Stimulated activated CD4-positive, alpha-beta T cell treated with anti-CD3 and anti-CD28 coated beads, Interleukin-1b, Interleukin-23, amount 100 ng/mL, for 4 hours (primary cell): ENCODE measurements around the gene DGKG.

Experiments
- DNase-seq, 2 donors: peaks; one replicate each; pipeline ENCODE4 v3.0.0-alpha.2; 2020; ENCODE audit warnings: low read depth in 2 of 2

DGKG gene

DNA sequence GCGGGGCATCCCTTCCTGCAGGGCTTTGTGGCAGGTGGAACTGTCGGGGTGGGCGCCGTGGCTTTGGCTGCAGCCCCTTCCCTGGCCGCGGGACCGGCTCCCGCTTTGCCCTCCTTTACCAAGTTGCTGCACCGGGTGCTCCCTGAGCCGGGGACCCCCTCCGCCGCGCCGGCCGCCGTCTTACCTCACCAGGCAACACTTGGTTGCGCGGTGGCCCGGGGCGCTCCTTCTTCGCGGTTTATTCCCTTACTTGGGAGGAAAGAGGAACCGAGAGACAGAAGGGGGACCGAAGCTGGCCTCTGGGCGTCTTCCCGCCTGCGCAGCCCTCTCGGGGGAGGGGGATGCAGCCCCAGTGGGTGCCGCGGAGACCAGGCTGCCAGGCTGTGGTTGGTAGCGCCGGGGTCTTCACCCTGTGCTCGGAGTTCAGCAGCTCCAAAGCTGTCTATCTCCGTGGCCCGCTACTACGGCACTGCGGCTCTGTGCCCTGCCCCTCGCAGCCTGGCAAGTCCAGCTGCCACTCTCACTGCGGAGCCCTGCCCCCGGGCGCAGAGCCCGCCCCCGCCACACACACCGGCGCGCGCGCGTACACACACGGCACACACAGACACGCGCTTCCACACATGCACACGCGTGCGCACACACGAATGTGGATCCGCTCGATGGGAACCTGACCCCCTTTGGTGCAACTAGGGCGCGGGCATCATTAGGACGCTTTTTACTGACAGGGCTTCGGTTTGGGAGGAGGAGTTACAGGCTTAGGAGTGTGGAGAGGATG lies at the start of gene DGKG:
TSS of gene DGKG (minus strand) at position 473 of the 775 bp plus-strand sequence. CDS start 41,775 bp downstream, outside the sequence.
- DNase-seq, result peak in 1 of 2 donors; percentile 18

DNA sequence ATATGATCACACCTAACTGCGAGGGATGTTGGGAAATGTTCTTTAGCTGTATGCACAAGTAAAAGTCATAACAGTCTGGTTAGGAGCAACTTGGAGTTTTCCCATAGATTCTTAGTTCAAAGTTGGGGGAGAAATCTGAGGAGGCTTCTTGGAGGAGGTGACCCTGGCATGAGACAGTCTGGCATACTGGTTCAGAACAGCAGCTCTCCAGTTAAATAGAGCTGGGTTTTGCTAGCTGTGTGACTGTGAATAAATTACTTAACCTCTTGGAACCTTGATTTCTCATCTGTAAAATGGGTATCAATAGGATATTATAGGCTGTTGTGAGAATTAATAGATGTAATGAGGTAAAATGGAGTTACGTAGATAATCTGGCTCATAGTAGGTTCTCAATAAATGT lies 49.1 kb upstream of the DGKG start:
- no peak for DNase-seq

DNA sequence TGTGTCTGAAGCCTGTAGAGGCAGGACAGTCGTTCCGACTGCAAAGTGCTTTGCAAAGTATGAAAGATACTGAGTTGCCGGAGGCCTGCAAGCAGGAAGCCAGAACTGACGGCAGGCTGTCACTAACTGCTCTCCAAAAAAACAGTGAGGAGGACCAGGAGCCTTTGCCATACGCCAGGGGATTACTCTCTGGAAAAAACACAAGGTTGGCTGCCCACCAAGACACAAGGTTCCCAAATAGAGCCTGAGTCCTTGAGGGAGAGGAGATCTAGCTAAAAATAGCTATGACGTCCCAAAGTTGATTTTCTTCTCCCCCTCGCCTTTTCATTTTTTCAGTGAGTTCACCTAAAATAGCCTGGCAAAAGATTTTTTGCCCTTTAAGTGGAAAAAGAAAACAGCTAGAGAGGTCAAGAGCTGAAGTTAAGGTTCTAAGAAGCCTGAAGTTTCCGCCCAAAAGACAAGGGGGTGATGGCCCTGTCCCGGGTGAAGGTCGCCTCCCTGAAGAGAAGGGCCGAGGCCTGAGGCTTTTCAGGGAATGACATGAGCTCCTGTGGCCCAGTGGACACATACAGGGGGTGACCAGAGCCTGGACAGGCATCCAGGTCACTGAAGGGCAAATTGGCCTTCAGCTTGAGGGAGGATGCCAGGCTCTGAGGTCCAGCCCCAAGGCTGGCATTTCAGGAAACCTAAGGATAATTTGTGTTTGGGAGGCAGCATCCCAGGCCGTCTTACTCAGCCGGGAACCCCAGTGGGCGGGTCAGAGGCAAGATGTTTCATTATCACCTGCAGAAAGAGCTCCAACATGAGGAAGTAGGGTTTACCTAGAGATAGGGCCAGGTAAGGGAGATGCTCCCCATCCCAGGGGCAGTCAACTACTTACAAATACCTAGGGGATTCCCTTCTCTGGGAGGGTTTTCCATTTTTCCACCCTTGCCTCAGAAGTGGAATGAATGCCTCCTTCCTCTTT lies 44.9 kb upstream of the DGKG start:
- no peak for DNase-seq

DNA sequence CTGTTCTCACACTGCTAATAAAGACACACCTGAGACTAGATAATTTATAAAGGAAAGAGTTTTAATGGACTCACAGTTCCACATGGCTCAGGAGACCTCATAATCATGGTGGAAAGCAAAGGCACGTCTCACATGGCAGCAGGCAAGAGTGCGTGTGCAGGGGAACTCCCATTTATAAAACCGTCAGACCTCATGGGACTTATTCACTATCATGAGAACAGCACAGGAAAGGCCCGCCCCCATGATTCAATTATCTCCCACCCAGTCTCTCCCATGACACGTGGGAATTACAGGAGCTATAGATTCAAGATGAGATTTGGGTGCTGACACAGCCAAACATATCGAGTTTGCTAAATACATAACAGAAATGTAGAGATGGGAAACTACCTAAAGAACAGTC lies 39.5 kb upstream of the DGKG start:
- DNase-seq, result no peak

DNA sequence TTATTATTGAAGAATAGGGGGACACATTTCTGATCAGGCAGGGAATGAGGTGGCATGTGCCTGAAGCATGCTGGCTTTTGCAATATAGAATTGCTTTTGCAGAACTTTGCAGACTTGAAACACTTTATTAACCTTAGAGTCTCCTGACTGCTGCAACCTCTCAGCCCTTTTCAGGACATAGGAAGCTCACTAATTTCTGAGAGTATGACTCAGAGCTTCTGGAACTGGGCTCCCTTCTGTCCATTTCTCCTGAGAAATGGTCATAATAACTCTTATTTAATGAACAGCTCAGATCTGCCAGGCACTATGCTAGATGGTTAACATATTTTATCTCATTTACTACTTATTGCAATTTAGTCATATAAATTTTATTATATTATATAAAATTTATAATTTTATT lies 38.6 kb upstream of the DGKG start:
- DNase-seq, result no peak

DNA sequence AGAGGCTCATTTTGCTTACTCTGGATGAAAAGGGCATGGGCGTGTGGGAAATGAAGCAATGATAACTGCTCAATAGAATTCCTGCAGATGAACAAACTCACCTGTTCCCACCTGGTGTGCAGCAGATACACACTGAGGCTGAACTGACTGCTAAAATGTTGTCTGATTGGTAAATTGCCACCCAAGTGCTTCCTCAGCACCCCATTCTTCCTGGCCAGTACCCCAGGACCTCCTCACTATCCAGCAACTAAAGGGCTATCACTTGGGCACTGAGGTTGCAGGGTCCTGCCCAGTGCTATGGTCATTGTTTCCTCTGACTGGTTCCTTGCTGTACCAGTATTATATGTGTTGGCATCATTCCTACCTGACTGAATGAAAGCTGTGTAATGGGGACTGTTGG lies 38.0 kb upstream of the DGKG start:
- DNase-seq, result no peak

DNA sequence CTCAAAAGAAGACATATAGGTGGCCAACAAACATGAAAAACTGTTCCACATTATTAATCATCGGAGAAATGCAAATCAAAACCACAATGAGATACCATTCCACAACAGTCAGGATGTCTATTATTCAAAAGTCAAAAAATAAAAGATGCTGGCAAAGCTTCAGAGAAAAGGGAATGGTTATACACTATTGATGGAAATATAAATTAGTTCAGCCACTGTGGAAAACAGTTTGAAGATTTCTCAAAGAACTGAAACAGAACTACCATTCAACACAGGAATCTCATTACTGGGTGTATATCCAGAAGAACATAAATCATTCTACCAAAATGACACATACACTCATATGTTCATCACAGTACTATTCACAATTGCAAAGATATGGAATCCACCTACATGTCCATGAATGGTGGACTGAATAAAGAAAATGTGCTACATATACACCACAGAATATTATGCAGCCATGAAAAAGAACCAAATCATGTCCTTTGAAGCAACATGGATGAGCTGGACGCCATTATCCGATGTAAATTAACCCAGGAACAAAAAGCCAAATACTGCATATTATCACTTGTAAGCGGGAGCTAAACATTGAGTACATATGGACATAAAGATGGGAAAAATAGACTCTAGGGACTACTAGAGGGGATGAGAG lies 32.7 kb upstream of the DGKG start:
- no peak for DNase-seq

DNA sequence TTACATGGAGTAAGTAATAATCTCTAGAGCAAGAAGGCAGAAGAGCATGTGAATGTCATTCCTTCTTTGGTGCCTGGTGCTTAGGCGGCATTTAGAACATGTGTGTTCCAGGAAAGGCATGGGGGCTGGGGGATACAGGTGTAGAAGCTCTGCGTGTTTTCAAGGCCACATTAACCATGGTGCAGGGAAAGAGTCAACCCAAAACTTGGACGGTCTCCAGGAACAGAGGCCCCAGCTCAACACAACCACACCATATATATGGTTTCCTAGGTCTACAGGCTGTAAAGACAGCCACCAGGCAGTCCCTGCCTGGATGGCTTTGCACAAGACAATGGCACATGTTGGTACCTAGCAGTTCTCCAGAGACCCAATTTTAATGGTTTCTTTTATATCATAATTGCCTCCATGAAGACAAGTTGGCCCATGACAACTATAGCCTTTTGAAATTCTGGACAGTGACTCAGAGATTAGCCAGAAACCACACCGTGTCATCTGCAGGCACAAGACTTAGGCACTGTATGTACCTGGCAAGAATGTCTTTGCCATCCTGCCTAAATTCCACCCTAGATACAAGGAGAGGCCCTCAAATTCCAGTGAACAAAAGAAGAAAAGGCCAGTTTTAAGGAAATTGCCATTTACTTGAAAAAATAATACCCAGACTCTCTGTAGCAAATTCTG lies 25.0 kb upstream of the DGKG start:
- no peak for DNase-seq

DNA sequence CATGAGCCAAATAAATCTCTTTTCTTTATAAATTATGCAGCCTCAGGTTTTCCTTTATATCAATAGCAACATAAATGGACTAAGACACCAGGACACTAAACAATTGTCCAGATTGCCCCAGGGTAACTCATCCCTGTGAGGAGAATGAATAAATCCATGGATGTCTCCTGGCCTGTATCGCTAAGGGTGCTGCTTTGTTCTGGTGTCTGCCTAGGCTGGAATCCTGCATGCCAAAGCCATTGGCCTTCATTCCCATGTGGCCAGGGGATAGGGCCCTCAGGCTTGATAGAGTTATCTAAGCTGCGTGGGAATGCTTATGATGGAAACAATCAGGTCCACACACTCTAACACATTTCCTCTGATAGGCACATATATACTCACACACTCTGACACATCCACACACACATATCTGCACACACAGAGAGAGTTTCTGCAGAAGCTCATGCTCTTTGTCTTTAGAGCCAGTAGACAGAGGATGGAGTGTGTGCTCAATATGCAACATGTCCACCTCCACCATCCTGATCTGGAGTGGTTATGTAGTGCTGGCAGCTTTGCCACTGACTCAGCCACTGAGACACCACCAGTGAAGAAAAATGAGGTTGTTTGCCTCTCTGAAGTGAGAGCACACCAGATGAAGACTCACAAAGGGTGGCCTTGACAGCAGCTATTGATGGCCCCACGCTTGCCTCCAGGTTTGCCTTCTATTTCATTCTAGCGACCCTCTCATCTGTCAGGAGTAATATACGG lies 24.0 kb upstream of the DGKG start:
- no peak for DNase-seq

DNA sequence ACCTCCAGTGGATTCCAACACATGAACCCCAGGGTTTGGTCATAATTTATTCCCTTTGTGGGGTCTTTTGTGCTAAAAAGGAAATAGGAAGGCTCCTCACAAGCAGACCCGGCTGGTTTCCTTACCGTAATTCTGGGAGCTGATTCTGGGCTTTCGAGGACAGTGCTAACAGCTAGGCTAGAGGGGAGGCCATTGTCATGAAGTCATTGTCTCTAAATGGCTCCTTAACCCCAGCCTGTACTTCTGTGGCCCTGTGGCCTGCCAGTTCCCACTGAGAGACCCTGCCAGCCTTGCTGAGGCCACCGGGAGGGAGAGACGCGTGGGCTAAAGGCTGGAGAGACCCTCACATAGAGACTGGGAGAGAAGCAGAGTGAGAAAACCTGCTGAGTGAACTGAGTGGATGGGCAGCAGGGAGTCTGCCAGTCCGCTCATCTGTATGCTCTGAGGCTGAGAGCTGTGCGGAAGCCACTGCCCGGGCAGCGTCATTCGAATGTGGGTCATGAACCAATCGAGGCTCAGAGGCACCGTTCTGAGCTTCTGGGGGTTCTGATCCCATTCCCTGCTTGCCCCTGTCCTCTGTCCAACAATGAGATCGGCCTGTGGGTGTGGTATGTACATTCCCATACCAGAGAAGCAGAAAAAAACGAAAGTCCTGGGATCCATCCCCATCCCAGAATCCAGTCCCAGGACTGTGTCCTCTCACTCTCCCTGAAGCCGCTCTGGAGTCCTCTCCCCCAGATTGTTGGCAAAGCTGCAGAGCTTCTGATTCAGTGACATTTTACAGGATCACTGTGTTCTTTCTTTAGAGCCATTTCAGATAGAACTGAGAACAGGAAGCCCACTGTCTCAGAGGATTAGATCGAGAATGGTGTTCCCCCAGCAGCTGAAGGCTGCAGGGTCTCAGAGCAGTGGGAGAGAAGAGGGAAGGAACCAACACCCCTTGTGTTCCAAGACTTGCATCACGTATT lies 21.3 kb upstream of the DGKG start:
- DNase-seq, result no peak

DNA sequence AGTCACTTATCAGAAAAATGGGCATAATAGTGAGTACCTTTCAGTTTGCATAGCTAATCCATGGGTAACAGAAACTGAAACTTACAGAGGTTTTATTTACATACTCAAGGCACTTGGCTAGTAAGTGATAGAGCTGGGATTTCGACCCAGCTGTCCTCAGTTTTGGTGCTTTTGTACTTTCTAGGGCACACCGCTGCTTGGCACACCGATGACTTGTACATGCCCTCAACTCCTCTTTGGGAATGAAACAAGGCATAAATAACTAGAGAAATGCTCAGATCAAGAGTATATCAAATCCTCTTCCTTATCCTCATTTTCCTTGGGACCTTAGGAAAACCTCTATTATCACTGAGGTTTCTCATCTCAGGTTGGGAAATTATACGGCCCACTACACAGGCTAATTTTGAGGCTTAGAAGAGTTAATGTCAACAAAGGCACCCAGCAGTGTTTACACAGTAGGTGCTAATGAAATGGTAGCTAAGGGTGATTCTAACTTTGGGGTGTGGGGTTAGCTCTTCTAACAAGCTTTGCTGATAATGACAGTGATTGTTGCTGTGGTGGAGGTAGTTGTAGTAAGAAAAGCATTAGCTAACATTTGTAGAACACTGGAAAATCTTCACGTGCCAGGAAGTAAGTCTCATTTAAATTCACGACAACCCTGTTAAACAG lies 20.3 kb upstream of the DGKG start:
- DNase-seq, result no peak

DNA sequence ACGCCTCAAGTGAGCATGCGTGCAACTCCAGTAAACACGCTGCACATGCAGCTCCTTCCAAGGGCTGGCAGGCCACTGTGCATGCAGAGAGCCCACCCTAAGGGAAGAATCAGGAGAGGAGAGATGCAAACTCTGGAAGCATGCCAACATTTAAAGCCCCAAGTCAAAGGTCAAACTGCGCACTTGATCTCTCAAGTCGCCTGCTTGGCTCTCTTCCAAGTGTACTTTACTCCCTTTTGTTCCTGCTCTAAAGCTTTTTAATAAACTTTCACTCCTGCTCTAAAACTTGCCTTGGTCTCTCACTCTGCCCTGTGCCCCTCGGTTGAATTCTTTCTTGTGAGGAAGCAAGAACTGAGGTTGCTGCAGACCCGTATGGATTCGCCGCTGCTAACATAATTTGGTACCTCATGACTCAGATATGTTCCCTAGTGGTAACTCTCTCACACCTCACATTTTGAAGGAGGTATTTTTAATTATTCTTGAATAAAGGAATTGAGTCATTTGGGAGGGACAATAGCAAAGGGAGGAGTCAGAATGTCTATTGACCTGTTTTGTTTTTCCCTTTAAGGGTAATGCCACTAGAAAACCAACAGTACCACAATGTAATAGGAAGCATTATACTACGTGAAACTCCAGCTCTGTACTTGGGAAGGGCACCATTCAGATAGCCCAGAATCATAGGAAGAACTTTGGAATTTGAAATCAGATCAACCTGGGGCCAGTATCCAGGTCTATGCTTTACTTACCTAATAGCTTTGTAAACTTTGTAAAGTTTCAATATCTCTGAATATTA lies 19.6 kb upstream of the DGKG start:
- DNase-seq, result no peak

DNA sequence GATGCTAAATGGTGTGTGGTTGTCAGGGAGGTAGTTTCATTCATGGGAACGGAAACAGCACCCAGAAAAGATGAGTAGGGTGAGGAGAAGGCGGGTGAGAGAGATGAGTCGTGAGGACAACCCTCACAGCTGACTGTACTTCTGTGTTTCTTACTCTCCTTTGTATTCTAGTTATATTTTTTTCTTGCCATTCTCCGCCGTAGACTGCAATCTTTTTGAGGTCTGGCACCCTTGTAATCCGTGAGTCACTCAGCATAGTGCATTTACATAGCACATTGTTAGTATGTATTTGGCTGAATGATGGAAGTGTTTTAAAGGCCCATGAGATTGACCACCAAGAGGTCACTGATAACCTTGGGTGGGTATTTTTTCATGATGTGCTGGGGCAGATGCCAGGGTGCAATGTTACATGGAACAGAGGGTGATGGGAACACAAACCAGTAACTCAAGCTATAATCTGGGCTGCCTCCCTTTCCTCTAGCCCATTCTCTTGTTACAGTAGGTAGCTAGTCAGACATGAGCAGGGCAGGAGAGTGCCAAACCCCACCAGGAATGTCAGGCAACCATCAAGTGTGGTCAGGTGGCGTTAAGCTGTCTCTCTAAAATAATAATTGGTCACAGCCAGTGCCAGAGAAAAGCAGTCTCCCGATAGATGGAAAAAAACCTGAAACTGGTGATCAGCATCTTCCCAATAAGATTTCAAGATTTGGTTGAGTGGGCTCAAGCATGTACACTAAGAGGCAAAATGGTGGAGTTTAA lies 18.8 kb upstream of the DGKG start:
- no peak for DNase-seq

DNA sequence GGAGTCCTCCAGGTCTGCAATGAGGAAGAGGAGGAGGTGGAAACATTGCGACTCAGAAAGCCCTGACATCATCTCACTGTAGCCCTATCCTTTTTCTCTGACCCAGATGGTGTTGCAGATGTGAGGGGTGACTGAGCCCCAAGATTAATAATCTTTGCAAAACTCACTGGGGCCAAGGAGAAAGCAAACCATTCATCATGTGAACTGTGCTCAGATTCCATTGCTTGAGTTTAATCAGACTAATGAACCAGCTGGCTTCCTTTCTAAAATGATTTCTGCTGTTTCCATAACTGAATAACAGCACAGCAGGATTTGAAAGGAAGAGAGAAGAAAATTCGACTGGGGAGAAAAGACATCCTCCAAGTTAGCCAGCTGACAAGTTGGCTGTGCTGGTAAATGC lies 13.4 kb upstream of the DGKG start:
- DNase-seq, result no peak

DNA sequence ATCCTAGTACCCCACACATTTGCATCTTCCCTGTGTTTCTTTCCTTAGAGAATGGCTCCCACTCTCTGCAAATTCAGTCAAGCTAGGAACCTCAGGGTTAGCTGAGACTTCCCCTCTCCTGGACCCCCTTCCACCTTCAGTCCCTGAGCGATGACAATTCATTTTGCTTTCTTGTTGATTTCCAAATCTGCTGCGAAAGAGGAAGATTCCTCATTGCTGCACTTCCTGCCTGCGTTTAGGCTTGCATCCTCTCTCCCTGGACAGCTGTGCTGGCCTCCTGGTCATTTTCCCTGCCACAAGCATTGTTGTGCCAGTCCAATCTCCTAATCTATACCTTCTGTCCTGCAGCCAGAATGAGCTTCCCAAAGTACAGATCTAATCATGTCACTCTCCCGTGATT lies 12.3 kb upstream of the DGKG start:
- DNase-seq, result no peak

DNA sequence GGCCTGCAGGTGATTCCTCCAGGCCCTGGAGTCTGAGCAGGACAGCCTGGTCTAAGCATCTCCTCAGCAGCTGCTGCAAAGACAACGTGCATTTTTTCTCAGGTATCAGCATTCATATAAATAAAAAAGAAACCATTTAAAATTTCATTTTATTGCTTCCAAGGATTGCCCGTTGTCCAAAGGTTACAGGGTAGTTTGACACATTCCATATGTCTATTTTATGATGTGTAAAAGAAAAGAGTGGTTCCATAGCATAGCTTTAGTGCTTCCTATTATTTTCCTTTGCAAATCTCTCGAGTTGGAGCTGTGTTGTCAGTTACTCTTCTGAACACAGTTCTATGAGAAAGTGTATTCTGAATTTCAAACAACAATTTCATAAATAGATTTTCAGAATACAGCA lies 7.2 kb upstream of the DGKG start:
- no peak for DNase-seq

DNA sequence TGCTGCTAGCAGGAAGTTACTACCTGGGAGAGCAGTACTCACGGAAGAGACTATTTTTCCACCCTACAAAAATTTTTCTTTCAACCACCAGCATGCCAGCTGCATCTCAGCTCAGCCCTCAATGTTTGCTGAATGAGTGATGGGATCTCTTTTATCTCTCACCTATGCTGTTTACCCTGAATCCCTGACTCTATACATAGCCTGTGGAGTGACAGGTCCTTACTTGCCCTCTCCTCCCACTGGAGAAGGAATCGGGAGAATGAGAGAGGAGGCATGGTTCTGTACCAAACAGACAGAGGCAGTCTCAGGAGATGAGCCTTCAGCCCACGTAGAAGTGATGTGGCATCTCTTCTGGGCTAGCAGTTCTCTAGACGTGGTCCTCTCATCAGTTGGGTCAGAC lies 6.7 kb upstream of the DGKG start:
- no peak for DNase-seq

DNA sequence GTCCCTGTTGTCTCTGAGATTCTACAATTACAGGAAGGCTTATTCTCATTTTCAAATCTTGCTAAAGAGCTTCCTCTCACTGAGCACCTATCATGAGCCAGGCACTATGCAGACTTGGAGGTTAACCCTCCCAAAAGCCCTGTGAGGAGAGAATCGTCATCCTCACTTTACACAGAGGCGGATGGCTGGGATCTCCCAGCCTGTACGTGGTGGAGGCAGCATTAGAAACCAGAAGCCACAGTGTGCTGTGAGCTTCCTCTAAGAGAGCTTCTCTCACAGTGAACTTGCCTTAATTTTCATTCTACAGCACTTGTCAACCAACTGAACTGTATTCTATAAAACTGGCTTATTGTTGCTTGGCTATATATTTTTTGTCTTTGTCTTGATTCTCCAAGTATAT lies 6.1 kb upstream of the DGKG start:
- DNase-seq, result no peak
